SK-N-SH (cell line): ENCODE data around the gene TM2D1. TPM values are rescaled to one million over a fixed set of nuclear protein-coding genes. Genes with fewer than 3 reads are reported as not detected.

Experiments
- CTCF ChIA-PET: fragments of 300-600, 350-600 bp; formaldehyde crosslinking; extraction: SDS; loops from one replicate; lab custom pipeline; 2021; lab: Yijun Ruan, JAX
- POLR2A ChIA-PET: fragments of 350-600 bp; sonication (Branson Sonifier 250); formaldehyde crosslinking; extraction: SDS; loops from one replicate; lab custom pipeline; 2020; ENCODE audit warnings: antibody characterized with exemption, inconsistent platforms; lab: Yijun Ruan, JAX
- DNase-seq: peaks from one replicate; pipeline ENCODE4 v3.0.0; 2012
- H2AFZ ChIP-seq: fragments of 200-600 bp; sonication (generic); 2 replicates; pipeline ENCODE4 v1.8.1; 2016; ENCODE audit warnings: antibody characterized with exemption, mild to moderate bottlenecking, low read depth
- H3F3A ChIP-seq: fragments of 200-600 bp; sonication (generic); replicated peaks from 2 replicates; pipeline ENCODE3; 2016; ENCODE audit warnings: antibody characterized with exemption, mild to moderate bottlenecking; ENCODE audit not compliant: insufficient read depth
- H3K27ac ChIP-seq, 2 experiments: fragments of 200-500 bp in 1 of 2; fragments of 200-600 bp in 1 of 2; sonication (Bioruptor generic) in 1 of 2; sonication (generic), shearing (Covaris generic) in 1 of 2; 2 replicates each; pipeline versions ENCODE4 v1.5.1 to v1.6.1; 2014 to 2016; ENCODE audit warnings: low read depth in 2 of 2, inconsistent platforms in 1 of 2, low read length in 1 of 2, mild to moderate bottlenecking in 1 of 2, mixed read lengths in 1 of 2
- H3K27me3 ChIP-seq: fragments of 200-600 bp; sonication (generic), shearing (Covaris generic); 2 replicates; pipeline ENCODE4 v1.6.1; 2016; ENCODE audit warnings: mixed run types; ENCODE audit not compliant: insufficient read depth
- H3K36me3 ChIP-seq, 2 experiments: fragments of 200-500 bp in 1 of 2; fragments of 200-600 bp in 1 of 2; sonication (Bioruptor generic) in 1 of 2; sonication (generic) in 1 of 2; replicated peaks in 1 of 2; 2 replicates each; pipeline versions ENCODE3 to v1.5.1; 2014 to 2016; ENCODE audit warnings: low read length in 1 of 2, mild to moderate bottlenecking in 1 of 2; ENCODE audit not compliant: insufficient read depth in 2 of 2, control insufficient read depth in 1 of 2
- H3K4me1 ChIP-seq, 2 experiments: fragments of 200-500 bp in 1 of 2; fragments of 200-600 bp in 1 of 2; sonication (Bioruptor generic) in 1 of 2; sonication (generic), shearing (Covaris generic) in 1 of 2; 2 replicates each; pipeline versions ENCODE4 v1.5.1 to v1.6.1; 2014 to 2016; ENCODE audit warnings: low read depth in 1 of 2, low read length in 1 of 2, mixed run types in 1 of 2; ENCODE audit not compliant: insufficient read depth in 2 of 2, control insufficient read depth in 1 of 2
- H3K4me2 ChIP-seq: fragments of 200-600 bp; sonication (generic), shearing (Covaris generic); 2 replicates; pipeline ENCODE4 v1.6.1; 2017; ENCODE audit warnings: mixed run types
- H3K4me3 ChIP-seq, 2 experiments: fragments of 200-500 bp in 1 of 2; fragments of 200-600 bp in 1 of 2; sonication (Bioruptor generic) in 1 of 2; sonication (generic), shearing (Covaris generic) in 1 of 2; 2 replicates each; pipeline versions ENCODE4 v1.5.1 to v1.8.1; 2014 to 2016; ENCODE audit warnings: low read depth in 2 of 2, inconsistent platforms in 1 of 2, low read length in 1 of 2, mild to moderate bottlenecking in 1 of 2, mixed read lengths in 1 of 2, moderate library complexity in 1 of 2
- H3K79me2 ChIP-seq: fragments of 200-600 bp; sonication (generic); 2 replicates; pipeline ENCODE4 v1.8.1; 2017; ENCODE audit warnings: mild to moderate bottlenecking; ENCODE audit not compliant: insufficient read depth
- H3K9ac ChIP-seq: fragments of 200-600 bp; sonication (generic); 2 replicates; pipeline ENCODE4 v1.6.1; 2017; ENCODE audit warnings: mixed run types
- H3K9me2 ChIP-seq: fragments of 200-600 bp; sonication (generic); 2 replicates; pipeline ENCODE4 v1.6.1; 2017; ENCODE audit warnings: mixed run types
- H3K9me3 ChIP-seq: fragments of 200-600 bp; sonication (generic); 2 replicates; pipeline ENCODE4 v1.6.1; 2017; ENCODE audit warnings: mixed run types, mild to moderate bottlenecking, moderate library complexity
- H4K20me1 ChIP-seq: fragments of 200-600 bp; sonication (generic); 2 replicates; pipeline ENCODE4 v1.6.1; 2017; ENCODE audit warnings: mild to moderate bottlenecking, mixed run types; ENCODE audit not compliant: insufficient read depth
- CTCF ChIP-seq: fragments of 200-600 bp; sonication (generic); IDR thresholded peaks from 2 replicates; pipeline ENCODE4 v1.6.1; 2017; ENCODE audit warnings: antibody characterized with exemption, mild to moderate bottlenecking, moderate library complexity
- ELF1 ChIP-seq: IDR thresholded peaks from 2 replicates; pipeline ENCODE4 v1.4.0; 2012
- EP300 ChIP-seq, 2 experiments: IDR thresholded peaks; 2 replicates each; pipeline versions ENCODE4 v1.4.0 to v1.6.1; 2012; ENCODE audit warnings: borderline replicate concordance in 1 of 2, low read depth in 1 of 2, low read length in 1 of 2
- EZH2phosphoT487 ChIP-seq: fragments of 200-600 bp; sonication (generic); IDR thresholded peaks from 2 replicates; pipeline ENCODE4 v1.6.1; 2017; ENCODE audit warnings: low read depth, mixed run types, mild to moderate bottlenecking, antibody characterized with exemption, moderate library complexity, borderline replicate concordance
- FOSL2 ChIP-seq: IDR thresholded peaks from 2 replicates; pipeline ENCODE4 v1.4.0; 2012; ENCODE audit warnings: low read depth, mild to moderate bottlenecking, moderate library complexity, borderline replicate concordance
- GABPA ChIP-seq: IDR thresholded peaks from 2 replicates; pipeline ENCODE4 v1.4.0; 2012; ENCODE audit warnings: low read depth, mild to moderate bottlenecking
- GATA2 ChIP-seq: sonication (generic); formaldehyde crosslinking; IDR thresholded peaks from 2 replicates; pipeline ENCODE4 v1.5.0; 2020; ENCODE audit warnings: mild to moderate bottlenecking, missing genetic modification reagents
- JUND ChIP-seq: IDR thresholded peaks from 2 replicates; pipeline ENCODE4 v1.4.0; 2012
- MEF2A ChIP-seq: IDR thresholded peaks from 2 replicates; pipeline ENCODE4 v1.4.0; 2012; ENCODE audit warnings: low read depth, borderline replicate concordance
- NFIC ChIP-seq: IDR thresholded peaks from 2 replicates; pipeline ENCODE4 v1.4.0; 2012; ENCODE audit warnings: borderline replicate concordance
- PBX3 ChIP-seq: IDR thresholded peaks from 2 replicates; pipeline ENCODE4; 2012
- POLR2AphosphoS5 ChIP-seq: IDR thresholded peaks from 2 replicates; pipeline ENCODE4 v1.6.1; 2012; ENCODE audit warnings: low read depth, low read length
- RCOR1 ChIP-seq: fragments of 150-350 bp; IDR thresholded peaks from 2 replicates; pipeline ENCODE4 v1.6.1; 2017; ENCODE audit warnings: antibody characterized with exemption, low read length
- RFX5 ChIP-seq: IDR thresholded peaks from 2 replicates; pipeline ENCODE4 v1.6.1; 2012; ENCODE audit warnings: mild to moderate bottlenecking, improper control_type of control experiment, low read length
- RXRA ChIP-seq: IDR thresholded peaks from 2 replicates; pipeline ENCODE4 v1.4.0; 2012; ENCODE audit warnings: low read depth, mild to moderate bottlenecking, borderline replicate concordance
- SIN3A ChIP-seq: IDR thresholded peaks from 2 replicates; pipeline ENCODE4 v1.6.1; 2012; ENCODE audit warnings: low read depth, mild to moderate bottlenecking, low read length, moderate library complexity, borderline replicate concordance
- SMC3 ChIP-seq: IDR thresholded peaks from 2 replicates; pipeline ENCODE4 v1.6.1; 2012; ENCODE audit warnings: low read depth, low read length, improper control_type of control experiment
- TAF1 ChIP-seq: IDR thresholded peaks from 2 replicates; pipeline ENCODE4 v1.6.1; 2012; ENCODE audit warnings: low read depth, mild to moderate bottlenecking, low read length, moderate library complexity, borderline replicate concordance
- TCF12 ChIP-seq: IDR thresholded peaks from 2 replicates; pipeline ENCODE4 v1.4.0; 2012
- USF1 ChIP-seq: IDR thresholded peaks from 2 replicates; pipeline ENCODE4 v1.4.0; 2012; ENCODE audit warnings: low read depth, borderline replicate concordance
- YY1 ChIP-seq: IDR thresholded peaks from 2 replicates; pipeline ENCODE4 v1.4.0; 2012; ENCODE audit warnings: low read depth, mild to moderate bottlenecking
- ZBTB33 ChIP-seq: IDR thresholded peaks from 2 replicates; pipeline ENCODE4 v1.4.0; 2012; ENCODE audit warnings: low read depth, borderline replicate concordance
- WGBS: methylation state at CpG from one replicate; pipeline ENCODE4 v1.1.6; 2017; ENCODE audit warnings: low lambda C conversion rate; 5-methylcytosine and 5-hydroxymethylcytosine counted together
- polyA plus RNA-seq, 3 experiments: library from polyadenylated mRNA; depleted of rRNA; stranded (reverse); fragments of >200 nt; gene quantifications; 2 replicates each; pipeline ENCODE4 v1.2.3, GENCODE V29; 2012
- TF ChIP-seq, protein P1 (sequence below): fragments of 150-350 bp; IDR thresholded peaks from 2 replicates; pipeline ENCODE4 v1.6.1; 2017; ENCODE audit warnings: antibody characterized with exemption, low read length, low read depth, borderline replicate concordance

The TM2D1 gene
- polyA plus RNA-seq (2012; rRNA removed) = 56.1 and 58.6 TPM in 2 replicates
- polyA plus RNA-seq (2012; cell fraction: cytosol; rRNA removed) = 62.8 and 86.9 TPM in 2 replicates
- polyA plus RNA-seq (2012; cell fraction: nucleus; rRNA removed) = 32.7 and 39.8 TPM in 2 replicates

GRCh38 chr1:61724813-61725694 lies at the start of gene TM2D1:
Gene TM2D1, minus strand, starts transcription at chr1:61725141. Its CDS starts 21 bp downstream, at chr1:61725120.
- no peaks in the 10 kb centered on the region for H3K9me2 ChIP-seq
- 2% methylated on average over 17 of the region's 45 CpGs for WGBS
- ChIA-PET CTCF (interaction anchor here (1.0 kb wide), 1 partner anchor 126 kb away, joined by 4 read pairs; no protein-coding TSS in a partner anchor), POLR2A (interaction anchor here (0.6 to 1.6 kb wide), 2 partner anchors 18 to 81 kb away, joined by 3 to 5 read pairs; no protein-coding TSS in a partner anchor)
- H4K20me1 ChIP-seq = no peaks in the 10 kb centered on the region
- peaks cover 0 to 11% of the 10 kb centered on the region in 2 experiments for H3K36me3 ChIP-seq
- H3K4me1 ChIP-seq = peaks cover 3 to 4% of the 10 kb centered on the region in 2 experiments; a peak in 1 of 4 replicates
- peak; percentile 89 for DNase-seq
- H3K27me3 ChIP-seq = no peaks in the 10 kb centered on the region
- peak within 1 kb of the TSS; percentile 73 to 88 for H3K27ac ChIP-seq
- peak within 1 kb of the TSS; percentile 93 for H2AFZ ChIP-seq
- no peaks in the 10 kb centered on the region for H3F3A ChIP-seq
- no peaks in the 10 kb centered on the region for H3K9me3 ChIP-seq
- peaks cover 43% of the 10 kb centered on the region for H3K79me2 ChIP-seq
- H3K4me3 ChIP-seq = peak within 1 kb of the TSS; percentile 80 to 91
- H3K4me2 ChIP-seq = peak within 1 kb of the TSS; percentile 90
- H3K9ac ChIP-seq = peak within 1 kb of the TSS; percentile 90
- peak; percentile 54 for TF ChIP-seq PBX3
- TF ChIP-seq YY1 = peak; percentile 99
- no peak for TF ChIP-seq EZH2phosphoT487
- TF ChIP-seq ZBTB33 = 0 out of 2 replicates have a peak, but pooled peaks have one; percentile 11
- TF ChIP-seq TCF12 = peak; percentile 53
- TF ChIP-seq GATA2 (CRISPR knock-in tag) = peak; percentile 58
- 0 out of 2 replicates have a peak, but pooled peaks have one; percentile 10 for TF ChIP-seq RCOR1
- peak in 1 of 2 experiments; percentile 19; a peak in 1 of 4 replicates for TF ChIP-seq EP300 (IDR thresholded peaks at IDR 0.05; ENCODE audit: borderline replicate concordance in 1 of 2, low read depth in 1 of 2, low read length in 1 of 2)
- TF ChIP-seq SMC3 = no peak
- peak; percentile 96 for TF ChIP-seq ELF1
- TF ChIP-seq FOSL2 = peak; percentile 9; the same call in 1 of the 2 replicates
- peak; percentile 96 for TF ChIP-seq POLR2AphosphoS5
- peak; percentile 30; the same call in 1 of the 2 replicates for TF ChIP-seq NFIC
- no peak; the same call in 1 of the 2 replicates for TF ChIP-seq MEF2A
- no peak for TF ChIP-seq RFX5
- 0 out of 2 replicates have a peak, but pooled peaks have one; percentile 16 for TF ChIP-seq USF1
- peak; percentile 65; the same call in 1 of the 2 replicates for TF ChIP-seq SIN3A
- no peak for TF ChIP-seq CTCF
- peak; percentile 95 for TF ChIP-seq GABPA
- no peak for TF ChIP-seq RXRA
- TF ChIP-seq TAF1 = peak; percentile 98
- TF ChIP-seq JUND = no peak
- TF ChIP-seq, protein P1, sequence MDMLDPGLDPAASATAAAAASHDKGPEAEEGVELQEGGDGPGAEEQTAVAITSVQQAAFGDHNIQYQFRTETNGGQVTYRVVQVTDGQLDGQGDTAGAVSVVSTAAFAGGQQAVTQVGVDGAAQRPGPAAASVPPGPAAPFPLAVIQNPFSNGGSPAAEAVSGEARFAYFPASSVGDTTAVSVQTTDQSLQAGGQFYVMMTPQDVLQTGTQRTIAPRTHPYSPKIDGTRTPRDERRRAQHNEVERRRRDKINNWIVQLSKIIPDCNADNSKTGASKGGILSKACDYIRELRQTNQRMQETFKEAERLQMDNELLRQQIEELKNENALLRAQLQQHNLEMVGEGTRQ = no peak
